Sigmoid colon (tissue), 4 donors: ENCODE results near the gene GRB7.

Source experiments
- CTCF ChIP-seq, 4 experiments: fragments of 450-650 bp in 3 of 4; fragments of 200-600 bp in 1 of 4; IDR thresholded peaks; one replicate each; pipeline ENCODE4 v1.5.1; 2016 to 2019; ENCODE audit warnings: antibody characterized with exemption in 4 of 4, mild to moderate bottlenecking in 3 of 4, moderate library complexity in 2 of 4
- POLR2A ChIP-seq, 2 donors: fragments of 450-650 bp; IDR thresholded peaks; one replicate each; pipeline ENCODE4 v1.6.1; 2016; ENCODE audit warnings: antibody characterized with exemption in 2 of 2, mild to moderate bottlenecking in 2 of 2, moderate library complexity in 2 of 2
- POLR2AphosphoS5 ChIP-seq, 4 donors: sonication (generic); formaldehyde crosslinking; IDR thresholded peaks; one replicate each; pipeline ENCODE4 v1.6.1; 2017; ENCODE audit warnings: antibody characterized with exemption in 4 of 4

GRCh38 chr17:39711851-39712250 is 25.9 kb upstream of the GRB7 start:
- no peak for TF ChIP-seq POLR2A (IDR thresholded peaks at IDR 0.05)
- TF ChIP-seq POLR2AphosphoS5 (IDR thresholded peaks at IDR 0.05), result no peak
- no peak for TF ChIP-seq CTCF (IDR thresholded peaks at IDR 0.05)
